Fibroblast of lung (primary cell): ENCODE measurements around the gene PTPRCAP. TPM values are rescaled to one million over a fixed set of nuclear protein-coding genes. Genes with fewer than 3 reads are reported as not detected.

Experiments used
- DNase-seq, 2 donors: peaks; one replicate each; pipeline versions ENCODE4 v3.0.0 to v3.0.0-alpha.2; 2010; ENCODE audit warnings: low read depth in 2 of 2
- H2AFZ ChIP-seq: 2 replicates; pipeline ENCODE4 v1.5.1; 2012; ENCODE audit warnings: low read length, control low read depth, inconsistent platforms
- H3K27ac ChIP-seq: 2 replicates; pipeline ENCODE4 v1.5.1; 2011; ENCODE audit warnings: low read length, control low read depth; ENCODE audit not compliant: insufficient read depth
- H3K27me3 ChIP-seq: 2 replicates; pipeline ENCODE4 v1.5.1; 2011; ENCODE audit warnings: mild to moderate bottlenecking, low read length; ENCODE audit not compliant: control insufficient read depth, insufficient read depth
- H3K36me3 ChIP-seq: 2 replicates; pipeline ENCODE4 v1.5.1; 2011; ENCODE audit warnings: low read length; ENCODE audit not compliant: control insufficient read depth, insufficient read depth
- H3K4me1 ChIP-seq: 2 replicates; pipeline ENCODE4 v1.5.1; 2011; ENCODE audit warnings: low read length; ENCODE audit not compliant: control insufficient read depth, insufficient read depth; ENCODE audit errors: extremely low read depth
- H3K4me2 ChIP-seq: 2 replicates; pipeline ENCODE4 v1.5.1; 2011; ENCODE audit warnings: low read length, control low read depth; ENCODE audit not compliant: insufficient read depth; ENCODE audit errors: extremely low read depth
- H3K4me3 ChIP-seq, 4 experiments: fragments of 200-600 bp in 1 of 4; sonication (generic) in 1 of 4; replicated peaks in 1 of 4; 2 replicates each; pipeline ENCODE4 v1.5.1; 2011 to 2016; ENCODE audit warnings: low read length in 4 of 4, low read depth in 3 of 4, mild to moderate bottlenecking in 3 of 4, control low read depth in 2 of 4, inconsistent platforms in 1 of 4, mixed read lengths in 1 of 4; ENCODE audit not compliant: insufficient read depth in 1 of 4; ENCODE audit errors: control extremely low read depth in 1 of 4
- H3K79me2 ChIP-seq: 2 replicates; pipeline ENCODE4 v1.5.1; 2012; ENCODE audit warnings: mild to moderate bottlenecking, low read length, inconsistent platforms; ENCODE audit not compliant: control insufficient read depth, insufficient read depth
- H3K9ac ChIP-seq: 2 replicates; pipeline ENCODE4 v1.5.1; 2011; ENCODE audit warnings: mild to moderate bottlenecking, low read length, control low read depth; ENCODE audit not compliant: insufficient read depth
- H3K9me3 ChIP-seq: 2 replicates; pipeline ENCODE4 v1.5.1; 2012; ENCODE audit warnings: low read depth, low read length; ENCODE audit not compliant: control insufficient read depth, insufficient read depth
- H4K20me1 ChIP-seq: 2 replicates; pipeline ENCODE4 v1.5.1; 2011; ENCODE audit warnings: low read length; ENCODE audit not compliant: control insufficient read depth, insufficient read depth; ENCODE audit errors: extremely low read depth
- CTCF ChIP-seq, 2 donors: IDR thresholded peaks in 1 of 2; conservative IDR thresholded peaks in 1 of 2; 1 replicate in 1 of 2; 2 replicates in 1 of 2; pipeline ENCODE4 v1.5.1; 2011 to 2012; ENCODE audit warnings: low read length in 2 of 2, control low read depth in 1 of 2, inconsistent platforms in 1 of 2, low read depth in 1 of 2, mild to moderate bottlenecking in 1 of 2
- EZH2 ChIP-seq: IDR thresholded peaks from 2 replicates; pipeline ENCODE4 v1.5.1; 2012; ENCODE audit warnings: low read length, control low read depth, mild to moderate bottlenecking; ENCODE audit errors: missing control alignments
- polyA plus RNA-seq, 2 donors: library from polyadenylated mRNA; depleted of rRNA in 1 of 2; stranded (reverse) in 1 of 2; unstranded in 1 of 2; fragments of >200 nt; gene quantifications; 2 replicates each; pipeline ENCODE4 v1.2.1, GENCODE V29; 2011 to 2012; ENCODE audit warnings: missing spikeins in 1 of 2
- total RNA-seq: library from RNA; depleted of rRNA; stranded (reverse); fragments of >200 nt; gene quantifications from 2 replicates; pipeline ENCODE4 v1.2.1, GENCODE V29; 2014

The PTPRCAP gene
- total and polyA plus RNA-seq, 2 donors (not counting 1 experiment from before 2014, with no cell fraction given), result 0.17 TPM; not detected in 1

- peak overlapping the region; percentile 16 for H3K9ac ChIP-seq
- peaks cover 24% of the 10 kb centered on the region for H3K79me2 ChIP-seq
- H4K20me1 ChIP-seq, result no peaks in the 10 kb centered on the region
- TF ChIP-seq CTCF (conservative IDR thresholded peaks at IDR 0.05 in 1 of 2, IDR thresholded peaks at IDR 0.05 in 1 of 2; ENCODE audit: low read depth in 1 of 2, low read length in 2 of 2) (no peak), EZH2 (no peak)
- peak overlapping the region in 1 of 4 experiments; percentile 17 for H3K4me3 ChIP-seq
- no peaks in the 10 kb centered on the region for H3K9me3 ChIP-seq
- peaks cover 6% of the 10 kb centered on the region for H3K4me1 ChIP-seq
- H3K27ac ChIP-seq, result no peak overlapping the region
- H2AFZ ChIP-seq, result no peak overlapping the region
- peaks cover 20% of the 10 kb centered on the region for H3K36me3 ChIP-seq
- H3K4me2 ChIP-seq, result peak overlapping the region; percentile 8
- no peak for DNase-seq
- no peaks in the 10 kb centered on the region for H3K27me3 ChIP-seq
These were observed 38.6 kb downstream of the PTPRCAP start for GRCh38 chr11:67398661-67399563.

GRCh38 chr11:67397986-67398660 lies 39.4 kb downstream of the PTPRCAP start:
- H2AFZ ChIP-seq, result no peak overlapping the region
- no peak for DNase-seq
- H4K20me1 ChIP-seq, result no peaks in the 10 kb centered on the region
- H3K79me2 ChIP-seq, result peaks cover 24% of the 10 kb centered on the region
- no peak overlapping the region for H3K4me2 ChIP-seq
- peaks cover 20% of the 10 kb centered on the region for H3K36me3 ChIP-seq
- no peak overlapping the region for H3K4me3 ChIP-seq
- H3K4me1 ChIP-seq, result peaks cover 6% of the 10 kb centered on the region
- no peaks in the 10 kb centered on the region for H3K27me3 ChIP-seq
- no peaks in the 10 kb centered on the region for H3K9me3 ChIP-seq
- TF ChIP-seq EZH2 (no peak), CTCF (conservative IDR thresholded peaks at IDR 0.05 in 1 of 2, IDR thresholded peaks at IDR 0.05 in 1 of 2; ENCODE audit: low read depth in 1 of 2, low read length in 2 of 2) (no peak)
- H3K9ac ChIP-seq, result no peak overlapping the region
- no peak overlapping the region for H3K27ac ChIP-seq

- H3K27ac ChIP-seq, result no peak overlapping the region
- H2AFZ ChIP-seq, result no peak overlapping the region
- H3K9ac ChIP-seq, result no peak overlapping the region
- H3K27me3 ChIP-seq, result no peaks in the 10 kb centered on the region
- no peak for TF ChIP-seq CTCF (conservative IDR thresholded peaks at IDR 0.05 in 1 of 2, IDR thresholded peaks at IDR 0.05 in 1 of 2; ENCODE audit: low read depth in 1 of 2, low read length in 2 of 2)
- TF ChIP-seq EZH2, result no peak
- no peaks in the 10 kb centered on the region for H4K20me1 ChIP-seq
- no peak for DNase-seq
- H3K4me1 ChIP-seq, result peaks cover 6% of the 10 kb centered on the region
- H3K4me2 ChIP-seq, result no peak overlapping the region
- H3K4me3 ChIP-seq, result no peak overlapping the region
- peaks cover 21% of the 10 kb centered on the region for H3K36me3 ChIP-seq
- H3K9me3 ChIP-seq, result no peaks in the 10 kb centered on the region
- H3K79me2 ChIP-seq, result peaks cover 26% of the 10 kb centered on the region
These were observed 39.9 kb downstream of the PTPRCAP start for GRCh38 chr11:67397536-67397935.
